Ectodermal cell (in vitro differentiated cells): ENCODE measurements around the gene UNCX. TPM values are rescaled to one million over a fixed set of nuclear protein-coding genes. Genes with fewer than 3 reads are reported as not detected.
"Not testable (repeated sequence)": the region's sequence is repeated elsewhere in the genome, so short reads cannot be mapped to it uniquely, and the experiment has no call there.

Experiments
- H3K27ac ChIP-seq: 2 replicates; pipeline ENCODE4 v1.7.0; 2013; ENCODE audit warnings: mild to moderate bottlenecking, low read depth, low read length; ENCODE audit not compliant: insufficient read depth, poor library complexity, severe bottlenecking
- H3K27me3 ChIP-seq: 2 replicates; pipeline ENCODE4 v1.7.0; 2013; ENCODE audit warnings: mild to moderate bottlenecking, low read length; ENCODE audit not compliant: insufficient read depth, control insufficient read depth, poor library complexity, severe bottlenecking
- H3K36me3 ChIP-seq: one replicate; pipeline ENCODE4 v1.7.0; 2013; ENCODE audit warnings: low read length; ENCODE audit not compliant: control insufficient read depth, insufficient read depth
- H3K4me1 ChIP-seq: one replicate; pipeline ENCODE4 v1.7.0; 2013; ENCODE audit warnings: low read length; ENCODE audit not compliant: control insufficient read depth, insufficient read depth
- H3K4me3 ChIP-seq: 2 replicates; pipeline ENCODE4 v1.7.0; 2013; ENCODE audit warnings: low read depth, low read length, control low read depth; ENCODE audit not compliant: insufficient read depth
- H3K9me3 ChIP-seq: 2 replicates; pipeline ENCODE4 v1.7.0; 2013; ENCODE audit warnings: mild to moderate bottlenecking, low read length, moderate library complexity; ENCODE audit not compliant: control insufficient read depth
- WGBS, 2 experiments: methylation state at CpG; one replicate each; pipeline ENCODE4 v1.1.7; 2013; ENCODE audit warnings: missing lambda C conversion rate in 2 of 2; 5-methylcytosine and 5-hydroxymethylcytosine counted together
- polyA plus RNA-seq, 4 experiments: library from polyadenylated mRNA; stranded (reverse); fragments of 50-300 nt; gene quantifications; one replicate each; pipeline ENCODE4 v1.2.3, GENCODE V29; 2013

Gene UNCX
- polyA plus RNA-seq (2013, experiment 1 of 4), result not detected
- 0.09 TPM for polyA plus RNA-seq (2013, experiment 2 of 4)
- 0.48 TPM for polyA plus RNA-seq (2013, experiment 3 of 4)
- 0.77 TPM for polyA plus RNA-seq (2013, experiment 4 of 4)

DNA sequence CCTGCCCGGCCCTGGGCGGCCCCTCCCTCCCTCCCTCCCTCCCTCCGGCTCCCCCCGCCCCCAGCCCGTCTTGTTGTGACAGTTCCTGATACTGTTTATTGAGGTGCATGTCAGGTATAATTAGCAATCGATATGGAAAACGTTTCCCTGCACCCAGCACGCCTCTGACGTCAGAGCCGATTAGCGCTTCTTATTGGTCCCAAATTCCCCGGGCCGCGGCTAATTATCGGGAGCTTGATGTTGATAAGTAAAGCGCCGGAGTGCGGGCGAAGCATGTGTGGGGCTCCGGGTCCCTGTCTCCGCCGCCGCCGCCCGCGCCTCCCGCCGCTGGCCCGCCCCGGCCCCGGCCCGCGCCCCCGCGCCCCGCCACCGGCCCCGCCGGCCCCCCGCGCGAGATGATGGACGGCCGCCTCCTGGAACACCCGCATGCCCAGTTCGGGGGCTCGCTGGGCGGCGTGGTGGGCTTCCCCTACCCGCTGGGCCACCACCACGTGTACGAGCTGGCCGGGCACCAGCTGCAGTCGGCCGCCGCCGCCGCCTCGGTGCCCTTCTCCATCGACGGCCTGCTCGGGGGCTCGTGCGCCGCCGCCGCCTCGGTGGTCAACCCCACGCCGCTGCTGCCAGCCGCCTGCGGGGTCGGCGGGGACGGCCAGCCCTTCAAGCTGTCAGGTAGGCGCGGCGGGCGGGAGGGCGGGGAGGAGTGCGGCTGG lies at the start of gene UNCX:
Gene UNCX (plus strand): TSS at position 250 of the 710 bp plus-strand sequence. CDS start 146 bp downstream, at position 396.
- Histone ChIP-seq H3K27ac (no peak within 1 kb of the TSS), H3K4me1 (peaks cover 22% of the 10 kb centered on the region), H3K27me3 (peaks cover 98% of the 10 kb centered on the region), H3K4me3 (no peak within 1 kb of the TSS), H3K36me3 (no peaks in the 10 kb centered on the region), H3K9me3 (no peaks in the 10 kb centered on the region)
- 1% methylated on average over 78 to 80 of the region's 81 CpGs for WGBS, 2 experiments

DNA sequence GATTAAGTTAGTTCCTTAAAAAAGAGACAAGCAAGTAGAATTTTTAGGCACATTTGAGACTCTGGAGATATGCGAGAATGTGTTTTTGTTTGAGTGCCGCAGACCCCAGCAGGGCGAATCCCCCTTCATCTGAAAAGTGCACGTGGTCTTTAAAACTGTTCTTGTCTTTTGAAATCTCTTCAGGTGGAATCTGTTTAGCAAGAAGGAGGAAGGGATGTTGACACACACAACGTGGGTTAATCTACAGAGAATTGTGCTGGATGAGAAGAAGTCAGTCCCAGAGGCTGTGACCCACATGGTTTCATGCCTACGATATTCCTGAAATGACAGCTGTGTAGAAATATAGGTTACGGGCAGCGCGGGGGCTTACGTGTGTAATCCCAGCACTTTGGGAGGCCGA lies 45.5 kb upstream of the UNCX start:
- WGBS, 2 experiments, result 89 to 90% methylated on average over 11 of the region's 11 CpGs
- H3K4me3 ChIP-seq, result no peak overlapping the region
- H3K9me3 ChIP-seq, result no peaks in the 10 kb centered on the region
- H3K4me1 ChIP-seq, result no peaks in the 10 kb centered on the region
- H3K36me3 ChIP-seq, result no peaks in the 10 kb centered on the region
- H3K27me3 ChIP-seq, result peaks cover 14% of the 10 kb centered on the region
- no peak overlapping the region for H3K27ac ChIP-seq

DNA sequence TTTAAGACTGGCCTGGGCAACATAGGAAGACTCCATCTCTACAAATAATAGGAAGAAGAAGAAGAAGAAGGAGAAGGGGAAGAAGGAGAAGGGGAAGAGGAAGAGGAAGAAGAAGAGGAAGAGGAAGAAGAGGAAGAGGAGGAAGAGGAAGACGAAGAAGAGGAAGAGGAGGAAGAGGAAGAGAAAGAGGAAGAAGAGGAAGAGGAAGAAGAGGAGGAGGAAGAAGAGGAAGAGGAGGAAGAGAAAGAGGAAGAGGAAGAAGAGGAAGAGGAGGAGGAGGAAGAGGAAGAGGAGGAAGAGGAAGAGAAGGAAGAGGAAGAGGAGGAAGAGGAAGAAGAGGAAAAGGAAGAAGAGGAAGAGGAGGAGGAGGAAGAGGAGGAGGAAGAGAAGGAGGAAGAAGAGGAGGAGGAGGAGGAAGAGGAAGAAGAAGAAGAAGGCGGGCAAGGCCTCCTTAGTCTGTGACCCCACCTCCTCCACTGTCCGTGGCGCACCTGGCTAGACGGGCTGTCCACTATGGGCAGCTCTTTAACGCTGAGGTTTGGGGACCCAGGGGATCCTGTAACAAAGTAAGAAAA lies 43.9 kb upstream of the UNCX start:
- H3K4me1 ChIP-seq, result no peaks in the 10 kb centered on the region
- H3K27me3 ChIP-seq, result peaks cover 18% of the 10 kb centered on the region
- H3K27ac ChIP-seq, result no peak overlapping the region
- 84% methylated on average over 6 of the region's 6 CpGs for WGBS, 2 experiments
- no peaks in the 10 kb centered on the region for H3K9me3 ChIP-seq
- H3K4me3 ChIP-seq, result no peak overlapping the region
- no peaks in the 10 kb centered on the region for H3K36me3 ChIP-seq

DNA sequence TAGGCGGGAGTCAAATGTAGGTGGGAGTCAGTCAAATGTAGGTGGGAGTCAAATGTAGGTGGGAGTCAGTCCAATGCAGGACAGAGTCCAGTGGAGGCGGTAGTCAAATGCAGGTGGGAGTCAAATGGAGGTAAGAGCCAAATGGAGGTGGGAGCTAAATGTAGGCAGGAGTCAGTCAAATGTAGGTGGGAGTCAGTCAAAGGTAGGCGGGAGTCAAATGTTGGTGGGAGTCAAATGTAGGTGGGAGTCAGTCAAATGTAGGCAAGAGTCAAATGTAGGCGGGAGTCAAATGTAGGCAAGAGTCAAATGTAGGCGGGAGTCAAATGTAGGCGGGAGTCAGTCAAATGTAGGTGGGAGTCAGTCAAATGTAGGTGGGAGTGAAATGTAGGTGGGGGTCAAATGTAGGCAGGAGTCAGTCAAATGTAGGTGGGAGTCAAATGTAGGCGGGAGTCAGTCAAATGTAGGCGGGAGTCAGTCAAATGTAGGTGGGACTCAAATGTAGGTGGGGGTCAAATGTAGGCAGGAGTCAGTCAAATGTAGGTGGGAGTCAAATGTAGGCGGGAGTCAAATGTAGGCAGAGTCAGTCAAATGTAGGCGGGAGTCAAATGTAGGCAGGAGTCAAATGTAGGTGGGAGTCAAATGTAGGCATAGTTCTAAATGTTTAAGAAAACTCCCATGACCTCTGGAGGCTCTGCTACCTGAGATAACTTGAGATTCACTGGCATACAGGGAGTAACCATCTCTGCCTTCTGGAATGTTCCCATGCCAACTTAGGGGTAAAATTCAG lies 42.5 kb upstream of the UNCX start:
- 92% methylated on average over 10 of the region's 10 CpGs for WGBS, 2 experiments
- no peaks in the 10 kb centered on the region for H3K4me1 ChIP-seq
- no peaks in the 10 kb centered on the region for H3K9me3 ChIP-seq
- H3K4me3 ChIP-seq, result no peak overlapping the region
- no peak overlapping the region for H3K27ac ChIP-seq
- H3K36me3 ChIP-seq, result no peaks in the 10 kb centered on the region
- peaks cover 29% of the 10 kb centered on the region for H3K27me3 ChIP-seq

DNA sequence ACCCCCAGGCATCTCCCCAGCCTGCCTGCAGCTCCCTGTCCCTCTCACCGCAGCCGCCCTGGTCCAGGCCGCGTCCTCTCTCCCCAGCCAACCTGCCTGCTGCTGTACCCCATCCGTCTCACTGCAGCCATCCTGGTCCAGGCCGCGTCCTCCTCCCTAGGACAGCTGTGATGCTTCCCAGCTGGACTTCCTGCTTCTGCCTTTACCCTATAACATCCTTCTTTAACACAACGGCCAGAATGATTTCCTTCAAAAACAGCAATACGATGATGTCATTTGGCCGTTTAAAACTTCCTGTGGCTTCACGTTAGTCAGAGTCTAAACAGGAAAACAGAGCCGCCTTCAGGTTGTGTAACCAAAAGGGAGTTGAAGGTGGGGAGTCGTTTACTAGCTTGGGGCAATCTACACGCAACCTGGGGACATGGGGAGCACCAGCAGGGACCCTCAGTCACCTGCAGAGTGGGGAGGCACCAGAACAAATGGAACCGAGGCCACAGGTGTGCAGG lies 40.4 kb upstream of the UNCX start:
- WGBS, 2 experiments, result 85 to 87% methylated on average over 15 of the region's 15 CpGs
- Histone ChIP-seq H3K9me3 (no peaks in the 10 kb centered on the region), H3K4me3 (no peak overlapping the region), H3K27me3 (peaks cover 26% of the 10 kb centered on the region), H3K27ac (no peak overlapping the region), H3K4me1 (no peaks in the 10 kb centered on the region), H3K36me3 (no peaks in the 10 kb centered on the region)

DNA sequence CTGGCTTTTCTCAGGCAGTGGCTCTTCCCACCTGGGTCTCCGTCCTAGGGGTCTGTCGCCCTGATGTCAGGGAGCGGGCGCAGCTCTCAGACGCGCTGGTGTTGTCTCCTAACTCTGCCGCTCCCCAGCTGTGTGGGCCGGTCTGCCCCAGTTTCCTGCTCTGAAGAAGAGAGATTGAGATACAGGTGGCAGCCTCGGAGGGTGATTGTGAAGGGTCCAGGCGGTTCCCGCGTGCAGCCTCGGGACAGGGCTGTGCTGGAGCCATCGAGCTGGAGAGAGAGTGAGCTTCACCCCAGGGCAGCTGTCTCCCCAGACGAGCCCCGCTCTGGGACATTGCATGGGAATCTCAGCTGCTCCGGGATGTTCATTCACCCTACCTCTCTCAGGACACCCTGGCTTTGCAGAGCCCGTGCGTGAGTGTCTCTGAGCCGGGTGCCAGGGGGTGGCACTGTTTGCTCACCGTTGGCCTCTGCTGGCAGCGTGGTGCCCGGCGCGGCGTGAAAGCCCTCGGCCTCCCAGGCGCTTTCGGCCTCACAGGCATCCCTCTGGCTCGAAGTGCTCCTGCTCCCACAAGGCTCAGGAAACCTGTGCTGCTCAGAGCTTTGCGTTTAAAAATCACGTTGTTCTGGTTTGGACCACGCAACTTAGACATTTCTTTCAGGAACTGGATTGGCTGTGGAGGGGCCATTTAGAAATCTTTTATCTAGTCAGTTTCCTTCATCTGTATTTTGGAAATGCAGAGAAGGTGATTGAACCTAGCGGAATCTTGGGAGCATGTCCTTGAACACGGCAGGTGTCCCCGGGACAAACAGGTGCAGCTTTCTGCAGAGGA lies 38.9 kb upstream of the UNCX start:
- Histone ChIP-seq H3K4me1 (no peaks in the 10 kb centered on the region), H3K4me3 (no peak overlapping the region), H3K36me3 (no peaks in the 10 kb centered on the region), H3K27me3 (peaks cover 21% of the 10 kb centered on the region), H3K9me3 (no peaks in the 10 kb centered on the region), H3K27ac (no peak overlapping the region)
- 54 to 55% methylated on average over 36 of the region's 36 CpGs for WGBS, 2 experiments

DNA sequence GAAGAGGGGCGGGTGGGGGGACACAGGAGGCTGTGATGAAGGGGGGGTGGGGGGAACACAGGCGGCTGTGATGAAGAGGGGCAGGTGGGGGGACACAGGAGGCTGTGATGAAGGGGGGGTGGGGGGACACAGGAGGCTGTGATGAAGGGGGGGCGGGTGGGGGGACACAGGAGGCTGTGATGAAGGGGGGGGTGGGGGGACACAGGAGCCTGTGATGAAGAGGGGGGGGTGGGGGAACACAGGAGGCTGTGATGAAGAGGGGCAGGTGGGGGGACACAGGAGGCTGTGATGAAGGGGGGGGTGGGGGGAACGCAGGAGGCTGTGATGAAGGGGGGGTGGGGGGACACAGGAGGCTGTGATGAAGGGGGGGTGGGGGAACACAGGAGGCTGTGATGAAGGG lies 36.2 kb upstream of the UNCX start:
- not testable (repeated sequence) for H3K4me1 ChIP-seq, H3K27ac ChIP-seq, H3K36me3 ChIP-seq, H3K9me3 ChIP-seq, H3K4me3 ChIP-seq
- no CpG with 5 or more reads among the region's 4 CpGs for WGBS, 2 experiments
- H3K27me3 ChIP-seq, result peaks cover 16% of the 10 kb centered on the region

DNA sequence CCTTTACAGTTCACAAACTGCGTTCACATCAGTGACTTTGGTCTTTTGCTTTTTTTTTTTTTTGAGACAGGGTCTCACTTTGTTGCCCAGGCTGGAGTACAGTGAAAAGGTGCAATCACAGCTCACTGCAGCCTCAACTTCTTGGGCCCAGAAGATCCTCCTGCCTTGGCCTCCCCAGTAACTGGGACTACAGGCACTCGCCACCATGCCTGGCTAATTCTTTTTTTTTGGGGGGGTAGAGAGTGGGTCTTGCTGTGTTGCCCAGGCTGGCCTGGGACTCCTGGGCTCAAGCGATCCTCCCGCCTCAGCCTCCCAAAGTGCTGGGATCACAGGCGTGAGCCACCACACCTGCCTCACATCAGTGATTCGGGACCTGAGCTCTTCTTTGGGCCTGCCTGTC lies 35.7 kb upstream of the UNCX start:
- Histone ChIP-seq H3K9me3 (no peaks in the 10 kb centered on the region), H3K36me3 (no peaks in the 10 kb centered on the region), H3K4me1 (no peaks in the 10 kb centered on the region), H3K4me3 (no peak overlapping the region), H3K27me3 (peaks cover 16% of the 10 kb centered on the region), H3K27ac (no peak overlapping the region)
- 89 to 90% methylated on average over 6 of the region's 6 CpGs for WGBS, 2 experiments

DNA sequence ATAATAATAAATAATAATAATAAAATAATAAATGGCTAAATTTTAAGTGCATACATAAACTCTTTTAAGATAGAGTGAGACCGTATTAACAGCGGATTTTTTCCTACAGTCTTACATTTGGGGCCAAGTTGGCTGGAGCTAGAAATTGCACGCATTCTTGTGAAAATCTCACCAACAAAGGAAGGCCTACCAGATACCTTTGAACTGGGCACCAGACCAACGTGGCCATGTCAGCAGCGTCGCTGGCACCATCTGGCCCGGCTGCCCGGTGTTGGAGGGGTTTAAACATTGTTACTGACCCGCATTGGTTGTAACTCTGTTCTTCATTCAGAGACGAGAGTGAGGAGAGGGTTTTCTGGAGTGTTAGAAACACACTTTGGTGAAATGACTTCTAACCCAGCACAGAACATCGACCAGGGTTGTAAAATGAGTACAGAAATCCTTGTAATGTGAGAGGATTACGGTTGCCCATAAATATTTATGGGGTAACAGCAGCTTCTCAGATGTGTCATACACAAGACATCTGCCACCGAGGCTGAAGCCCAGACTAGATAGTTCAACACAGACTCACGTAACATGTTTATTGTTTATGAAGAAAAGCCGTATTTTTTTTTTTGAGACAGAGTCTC lies 34.6 kb upstream of the UNCX start:
- no peak overlapping the region for H3K4me3 ChIP-seq
- no peaks in the 10 kb centered on the region for H3K9me3 ChIP-seq
- H3K4me1 ChIP-seq, result no peaks in the 10 kb centered on the region
- H3K27me3 ChIP-seq, result peaks cover 16% of the 10 kb centered on the region
- 85% methylated on average over 15 of the region's 15 CpGs for WGBS, 2 experiments
- H3K36me3 ChIP-seq, result no peaks in the 10 kb centered on the region
- H3K27ac ChIP-seq, result no peak overlapping the region
